Endodermal cell (in vitro differentiated cells): ENCODE results near the gene SH2D5. TPM values are rescaled to one million over a fixed set of nuclear protein-coding genes. Genes with fewer than 3 reads are reported as not detected.

ENCODE experiments used
- DNase-seq: peaks from one replicate; pipeline ENCODE4 v3.0.0-alpha.2; 2017
- H3K27ac ChIP-seq: 2 replicates; pipeline ENCODE4 v1.5.1; 2013; ENCODE audit warnings: mild to moderate bottlenecking, low read depth, low read length, moderate library complexity
- H3K27me3 ChIP-seq: 2 replicates; pipeline ENCODE4 v1.6.1; 2013; ENCODE audit warnings: mild to moderate bottlenecking, low read length, moderate library complexity; ENCODE audit not compliant: insufficient read depth, control insufficient read depth, poor library complexity, severe bottlenecking
- H3K36me3 ChIP-seq: 2 replicates; pipeline ENCODE4 v1.7.0; 2013; ENCODE audit warnings: mild to moderate bottlenecking, low read length, moderate library complexity; ENCODE audit not compliant: control insufficient read depth, insufficient read depth
- H3K4me1 ChIP-seq: one replicate; pipeline ENCODE4 v1.7.0; 2013; ENCODE audit warnings: low read length; ENCODE audit not compliant: control insufficient read depth, insufficient read depth
- H3K4me3 ChIP-seq: 2 replicates; pipeline ENCODE4 v1.5.1; 2013; ENCODE audit warnings: mild to moderate bottlenecking, low read length, moderate library complexity
- H3K9ac ChIP-seq: 2 replicates; pipeline ENCODE4 v1.6.1; 2013; ENCODE audit warnings: mild to moderate bottlenecking, low read length, moderate library complexity; ENCODE audit not compliant: poor library complexity, severe bottlenecking; ENCODE audit errors: extremely low read depth
- H3K9me3 ChIP-seq: 2 replicates; pipeline ENCODE4 v1.6.1; 2013; ENCODE audit warnings: mild to moderate bottlenecking, low read length, moderate library complexity; ENCODE audit not compliant: control insufficient read depth
- H3K27ac Mint-ChIP-seq: 2 replicates; pipeline ENCODE4 v1.8.0; 2020; ENCODE audit warnings: mixed read lengths
- H3K27me3 Mint-ChIP-seq: 2 replicates; pipeline ENCODE4 v1.8.0; 2021; ENCODE audit warnings: mild to moderate bottlenecking, mixed read lengths; ENCODE audit not compliant: insufficient read depth
- H3K36me3 Mint-ChIP-seq: 2 replicates; pipeline ENCODE4 v1.8.0; 2020; ENCODE audit warnings: low read depth, mixed read lengths
- H3K4me1 Mint-ChIP-seq: 2 replicates; pipeline ENCODE4 v1.8.0; 2020; ENCODE audit warnings: mixed read lengths
- H3K4me3 Mint-ChIP-seq: 2 replicates; pipeline ENCODE4 v1.8.0; 2020; ENCODE audit warnings: mild to moderate bottlenecking, moderate library complexity, mixed read lengths
- H3K9me3 Mint-ChIP-seq: 2 replicates; pipeline ENCODE4 v1.8.0; 2020; ENCODE audit warnings: mild to moderate bottlenecking, mixed read lengths
- CTCF ChIP-seq: fragments of 200-600 bp; sonication (generic); conservative IDR thresholded peaks from 2 replicates; pipeline ENCODE4 v1.5.0; 2021; ENCODE audit warnings: antibody characterized with exemption, mild to moderate bottlenecking
- WGBS, 2 experiments: methylation state at CpG; one replicate each; pipeline versions ENCODE4 v1.1.5 to v1.1.7; 2013; ENCODE audit warnings: missing lambda C conversion rate in 2 of 2, mixed read lengths in 1 of 2; ENCODE audit not compliant: insufficient coverage in 1 of 2, insufficient read length in 1 of 2; 5-methylcytosine and 5-hydroxymethylcytosine counted together
- total RNA-seq, 2 donors: library from RNA; stranded (reverse); fragmentation: NEBNext Ultra II Directional in 1 of 2; extraction: Animal tissue kit (Norgen Biotek cat#: 25700) in 1 of 2; gene quantifications; 2 replicates in 1 of 2; 3 replicates in 1 of 2; pipeline ENCODE4 v1.2.1, GENCODE V29; 2021

The SH2D5 gene
- total RNA-seq, 2 donors from 2014 or later: 4.0 to 5.0 TPM

- H3K27ac ChIP-seq: no peak overlapping the region
- Mint-ChIP-seq H3K4me3 (no peak overlapping the region), H3K27me3 (no peaks in the 10 kb centered on the region), H3K9me3 (peaks cover 1% of the 10 kb centered on the region), H3K27ac (no peak overlapping the region), H3K36me3 (peaks cover 86% of the 10 kb centered on the region), H3K4me1 (peaks cover 21% of the 10 kb centered on the region)
- H3K9ac ChIP-seq: no peak overlapping the region
- no peak for TF ChIP-seq CTCF
- H3K36me3 ChIP-seq: peaks cover 83% of the 10 kb centered on the region
- H3K9me3 ChIP-seq: no peaks in the 10 kb centered on the region
- H3K27me3 ChIP-seq: no peaks in the 10 kb centered on the region
- DNase-seq: no peak
- H3K4me3 ChIP-seq: no peak overlapping the region
- 94 to 96% methylated on average over 5 to 6 of the region's 6 CpGs for WGBS, 2 experiments
- peaks cover 6% of the 10 kb centered on the region for H3K4me1 ChIP-seq
These were observed 27.8 kb upstream of the SH2D5 start for GRCh38 chr1:20760322-20760721.

GRCh38 chr1:20753589-20753988 lies 21.1 kb upstream of the SH2D5 start:
- WGBS, 2 experiments: 96 to 100% methylated on average over 2 to 3 of the region's 3 CpGs
- H3K27me3 Mint-ChIP-seq: no peaks in the 10 kb centered on the region
- DNase-seq: no peak
- Histone ChIP-seq H3K36me3 (peaks cover 68% of the 10 kb centered on the region), H3K27me3 (no peaks in the 10 kb centered on the region), H3K27ac (no peak overlapping the region), H3K9me3 (no peaks in the 10 kb centered on the region), H3K4me3 (no peak overlapping the region), H3K4me1 (no peaks in the 10 kb centered on the region), H3K9ac (no peak overlapping the region)
- peaks cover 1% of the 10 kb centered on the region for H3K9me3 Mint-ChIP-seq
- no peak for TF ChIP-seq CTCF
- H3K27ac Mint-ChIP-seq: no peak overlapping the region
- peaks cover 68% of the 10 kb centered on the region for H3K36me3 Mint-ChIP-seq
- peaks cover 4% of the 10 kb centered on the region for H3K4me1 Mint-ChIP-seq
- no peak overlapping the region for H3K4me3 Mint-ChIP-seq

- Mint-ChIP-seq H3K27ac (no peak overlapping the region), H3K4me3 (no peak overlapping the region), H3K4me1 (peaks cover 4% of the 10 kb centered on the region), H3K9me3 (peaks cover 1% of the 10 kb centered on the region), H3K36me3 (peaks cover 71% of the 10 kb centered on the region), H3K27me3 (no peaks in the 10 kb centered on the region)
- no peak for TF ChIP-seq CTCF
- Histone ChIP-seq H3K9me3 (no peaks in the 10 kb centered on the region), H3K9ac (no peak overlapping the region), H3K27me3 (no peaks in the 10 kb centered on the region), H3K4me3 (no peak overlapping the region), H3K27ac (peak overlapping the region; percentile 58), H3K4me1 (no peaks in the 10 kb centered on the region), H3K36me3 (peaks cover 70% of the 10 kb centered on the region)
- DNase-seq: no peak
- 90 to 94% methylated on average over 2 to 3 of the region's 3 CpGs for WGBS, 2 experiments
These were observed 19.0 kb upstream of the SH2D5 start for GRCh38 chr1:20751462-20751990.
